Uterus (tissue), 2 donors: Measurements from ENCODE around the gene LRRC55.

Source experiments
- CTCF ChIP-seq, 4 experiments: fragments of 200-600 bp in 2 of 4; fragments of 450-650 bp in 2 of 4; sonication (generic) in 2 of 4; IDR thresholded peaks; one replicate each; pipeline ENCODE4 v1.5.1; 2016 to 2019; ENCODE audit warnings: antibody characterized with exemption in 4 of 4, mild to moderate bottlenecking in 2 of 4, moderate library complexity in 1 of 4
- POLR2A ChIP-seq, 2 donors: fragments of 450-650 bp; IDR thresholded peaks; one replicate each; pipeline ENCODE4 v1.6.1; 2016; ENCODE audit warnings: antibody characterized with exemption in 2 of 2, mild to moderate bottlenecking in 1 of 2, moderate library complexity in 1 of 2

GRCh38 chr11:57146301-57146700 lies 35.5 kb upstream of the LRRC55 start:
- TF ChIP-seq CTCF (IDR thresholded peaks at IDR 0.05) (no peak), POLR2A (IDR thresholded peaks at IDR 0.05) (no peak)
